Memory B cell (primary cell): ENCODE results near the gene CLDN6.
"Not testable (repeated sequence)": the region's sequence is repeated elsewhere in the genome, so short reads cannot be mapped to it uniquely, and the experiment has no call there.

ENCODE experiments used
- ATAC-seq: fragments of 150-1000 bp; cut with Tn5 transposase; 2 replicates; pipeline ENCODE4 v1.10.0; 2021; ENCODE audit warnings: low read depth, mild to moderate bottlenecking, moderate library complexity
- DNase-seq, 2 donors: peaks; one replicate each; pipeline ENCODE4 v3.0.0; 2022; ENCODE audit warnings: low spot score in 2 of 2
- H3K27ac Mint-ChIP-seq: one replicate; pipeline ENCODE4 v1.8.0; 2022; ENCODE audit warnings: mild to moderate bottlenecking, moderate library complexity, mixed read lengths
- H3K27me3 Mint-ChIP-seq: one replicate; pipeline ENCODE4 v1.8.0; 2022; ENCODE audit warnings: mixed read lengths
- H3K36me3 Mint-ChIP-seq: one replicate; pipeline ENCODE4 v1.8.0; 2022; ENCODE audit warnings: mild to moderate bottlenecking, mixed read lengths
- H3K4me1 Mint-ChIP-seq: one replicate; pipeline ENCODE4 v1.8.0; 2022; ENCODE audit warnings: mixed read lengths
- H3K4me3 Mint-ChIP-seq: one replicate; pipeline ENCODE4 v1.8.0; 2022; ENCODE audit warnings: mild to moderate bottlenecking, moderate library complexity, mixed read lengths
- H3K9me3 Mint-ChIP-seq: one replicate; pipeline ENCODE4 v1.8.0; 2022; ENCODE audit warnings: mixed read lengths

CLDN6 gene

DNA sequence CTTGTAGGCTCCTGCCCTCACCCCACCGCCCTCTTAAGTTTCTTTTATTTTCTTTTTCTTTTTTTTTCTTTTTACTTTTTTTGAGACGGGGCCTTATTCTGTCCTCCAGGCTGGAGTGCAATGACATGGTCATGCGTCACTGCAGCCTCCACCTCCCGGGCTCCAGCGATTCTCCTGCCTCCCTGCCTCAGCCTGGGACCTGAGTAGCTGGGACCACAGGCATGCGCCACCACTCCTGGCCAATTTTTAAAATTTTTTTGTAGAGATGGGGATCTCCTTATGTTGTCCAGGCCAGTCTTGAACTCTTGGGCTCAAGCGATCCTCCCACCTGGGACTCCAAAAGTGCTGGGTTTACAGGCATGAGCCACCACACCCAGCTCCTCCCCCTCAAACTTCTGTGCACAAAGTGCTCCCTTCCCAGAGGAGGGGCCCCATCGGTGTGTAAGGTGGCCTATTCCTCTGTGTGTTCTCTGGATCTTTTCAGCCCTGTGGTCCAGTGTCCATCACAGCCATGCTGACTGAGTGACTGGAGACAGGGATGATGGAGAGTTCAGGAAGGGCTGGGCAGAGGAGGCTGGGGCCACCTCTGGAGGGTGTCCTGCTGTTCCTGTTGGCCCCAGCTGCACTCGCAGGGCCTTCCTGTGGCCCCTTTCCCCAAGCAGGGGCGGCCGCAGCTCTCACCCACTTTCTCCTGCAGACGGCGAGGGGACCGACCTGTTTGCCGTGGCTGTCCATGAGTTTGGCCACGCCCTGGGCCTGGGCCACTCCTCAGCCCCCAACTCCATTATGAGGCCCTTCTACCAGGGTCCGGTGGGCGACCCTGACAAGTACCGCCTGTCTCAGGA is 38.6 kb upstream of the CLDN6 start:
- no peak overlapping the region for H3K4me3 Mint-ChIP-seq
- no peak for DNase-seq
- H3K27me3 Mint-ChIP-seq = no peaks in the 10 kb centered on the region
- no peak for ATAC-seq
- no peak overlapping the region for H3K27ac Mint-ChIP-seq
- H3K4me1 Mint-ChIP-seq = peaks cover 22% of the 10 kb centered on the region
- H3K36me3 Mint-ChIP-seq = peaks cover 6% of the 10 kb centered on the region
- no peaks in the 10 kb centered on the region for H3K9me3 Mint-ChIP-seq

DNA sequence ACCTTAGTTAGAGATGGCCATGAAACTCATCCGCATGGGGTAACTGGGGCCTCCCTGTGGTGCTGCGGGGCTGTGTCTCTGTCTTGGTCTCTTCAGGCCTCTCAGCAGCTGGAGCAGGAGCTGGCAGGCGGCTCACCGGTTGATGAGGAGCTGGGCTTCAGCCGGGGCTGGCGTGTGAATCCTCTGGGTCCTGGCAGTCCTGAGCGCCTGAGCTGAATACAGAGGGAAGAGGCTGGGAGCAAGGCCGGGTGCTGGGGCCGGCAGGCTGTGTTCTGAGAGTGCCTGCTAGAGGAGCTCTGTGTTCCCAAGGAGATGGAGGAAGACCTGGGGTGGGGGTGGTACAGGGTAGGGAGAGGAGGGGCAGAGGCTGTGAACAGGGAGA is 37.7 kb upstream of the CLDN6 start:
- not testable (repeated sequence) for H3K27me3 Mint-ChIP-seq, H3K9me3 Mint-ChIP-seq, H3K36me3 Mint-ChIP-seq, ATAC-seq, H3K4me3 Mint-ChIP-seq, DNase-seq, H3K27ac Mint-ChIP-seq
- H3K4me1 Mint-ChIP-seq = peaks cover 22% of the 10 kb centered on the region

DNA sequence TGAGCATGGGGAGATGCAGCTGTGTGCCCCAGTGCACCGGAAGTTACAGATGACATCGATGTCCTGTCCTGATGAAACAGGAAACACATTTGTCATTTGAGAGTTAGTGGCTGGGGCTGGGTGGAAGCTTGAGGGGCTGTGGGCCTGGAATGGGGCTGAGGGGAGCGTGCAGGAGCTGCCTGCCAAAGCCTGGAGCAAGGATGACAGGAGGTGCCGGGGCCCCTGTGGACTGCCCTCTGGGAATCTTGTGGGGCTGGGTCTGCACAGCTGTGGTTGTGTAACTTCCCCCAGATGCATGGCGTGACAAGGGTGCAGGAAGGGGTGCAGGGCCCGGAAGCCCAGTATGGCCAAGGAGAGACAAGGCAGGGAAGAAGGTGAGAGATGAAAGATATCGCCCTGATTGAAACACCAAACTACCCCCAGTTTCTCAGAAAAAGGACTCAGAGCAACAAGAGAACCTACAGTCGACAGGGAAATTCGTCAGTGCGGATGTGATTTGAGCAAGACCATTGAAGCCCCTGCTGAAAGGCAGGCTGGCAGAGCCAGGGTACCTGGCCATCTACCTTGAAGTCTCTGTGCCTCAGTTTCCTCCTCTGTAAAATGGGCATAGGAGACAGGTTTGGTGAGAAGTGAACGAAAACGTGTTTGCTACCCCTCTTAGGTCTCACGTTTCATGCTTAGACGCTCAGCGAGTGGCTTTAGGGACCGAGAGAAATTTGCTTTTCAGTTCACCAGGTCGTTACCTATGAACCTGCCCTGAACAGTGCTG is 37.2 kb upstream of the CLDN6 start:
- peaks cover 22% of the 10 kb centered on the region for H3K4me1 Mint-ChIP-seq
- H3K36me3 Mint-ChIP-seq = peaks cover 6% of the 10 kb centered on the region
- no peaks in the 10 kb centered on the region for H3K9me3 Mint-ChIP-seq

DNA sequence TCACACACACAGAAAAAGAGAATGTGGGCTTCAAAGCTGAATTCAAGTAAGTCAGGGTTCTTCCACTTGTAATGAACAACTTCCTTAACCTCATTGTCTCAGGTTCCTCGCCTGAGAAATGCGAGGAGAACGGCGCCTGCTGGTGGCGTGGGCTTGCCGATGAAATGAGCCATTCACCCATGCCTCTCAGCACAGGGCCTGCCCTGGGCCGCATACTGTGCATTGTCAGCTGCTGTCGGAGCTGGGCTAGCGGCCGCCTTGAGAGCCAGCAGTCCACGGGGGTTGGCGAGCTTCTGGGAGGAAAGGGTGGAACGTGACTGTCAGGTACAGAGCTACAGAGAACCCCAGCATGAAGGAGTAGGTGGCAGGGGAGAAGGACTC is 35.3 kb upstream of the CLDN6 start:
- H3K4me3 Mint-ChIP-seq, H3K27ac Mint-ChIP-seq: not testable (repeated sequence)

More for the DNA sequence above, 37.2 kb upstream of the CLDN6 start:
- Mint-ChIP-seq H3K27ac (no peak overlapping the region), H3K4me3 (no peak overlapping the region), H3K27me3 (no peaks in the 10 kb centered on the region)
- ATAC-seq (no peak), DNase-seq (no peak)

DNA sequence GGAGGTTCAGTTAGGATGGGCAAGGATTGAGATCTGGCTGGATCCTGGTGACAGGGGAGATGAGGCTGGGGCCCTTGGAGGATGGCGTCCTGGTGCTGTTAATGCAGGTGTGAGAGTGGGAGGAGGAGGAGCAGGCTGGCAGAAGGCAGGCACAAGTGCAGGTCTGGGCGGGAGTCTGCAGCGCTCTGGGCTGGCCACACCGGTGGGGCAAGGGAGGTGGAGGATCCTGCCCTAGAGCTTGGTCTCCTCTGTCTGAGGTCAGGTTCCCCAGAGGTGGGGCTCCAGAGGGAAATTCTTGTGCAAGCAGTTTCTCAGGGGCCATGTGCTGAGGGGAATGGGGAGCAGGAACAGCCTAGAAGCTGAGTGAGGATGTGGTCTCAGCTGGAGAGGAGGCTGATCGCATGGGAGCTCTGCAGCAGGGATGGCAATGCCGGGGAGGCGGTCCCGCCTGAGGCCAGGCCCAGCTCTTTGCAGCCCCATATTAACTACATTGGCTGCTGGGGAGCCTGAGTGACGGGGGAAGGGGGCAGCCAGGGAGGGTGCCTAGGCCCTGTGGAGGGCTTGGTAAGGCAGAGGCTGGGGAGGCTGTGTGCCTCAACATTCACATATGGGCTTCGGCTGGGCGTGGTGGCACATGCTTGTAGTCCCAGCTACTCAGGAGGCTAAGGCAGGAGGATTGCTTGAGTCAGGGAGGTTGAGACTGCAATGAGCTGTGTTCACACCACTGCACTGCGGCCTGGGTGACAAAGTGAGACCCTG is 34.8 kb upstream of the CLDN6 start:
- H3K27me3 Mint-ChIP-seq, H3K4me3 Mint-ChIP-seq, DNase-seq, H3K9me3 Mint-ChIP-seq, ATAC-seq, H3K36me3 Mint-ChIP-seq, H3K27ac Mint-ChIP-seq: not testable (repeated sequence)
- peaks cover 17% of the 10 kb centered on the region for H3K4me1 Mint-ChIP-seq

More for the DNA sequence above, 35.3 kb upstream of the CLDN6 start:
- ATAC-seq, H3K36me3 Mint-ChIP-seq, DNase-seq, H3K27me3 Mint-ChIP-seq, H3K9me3 Mint-ChIP-seq: not testable (repeated sequence)
- peaks cover 17% of the 10 kb centered on the region for H3K4me1 Mint-ChIP-seq

DNA sequence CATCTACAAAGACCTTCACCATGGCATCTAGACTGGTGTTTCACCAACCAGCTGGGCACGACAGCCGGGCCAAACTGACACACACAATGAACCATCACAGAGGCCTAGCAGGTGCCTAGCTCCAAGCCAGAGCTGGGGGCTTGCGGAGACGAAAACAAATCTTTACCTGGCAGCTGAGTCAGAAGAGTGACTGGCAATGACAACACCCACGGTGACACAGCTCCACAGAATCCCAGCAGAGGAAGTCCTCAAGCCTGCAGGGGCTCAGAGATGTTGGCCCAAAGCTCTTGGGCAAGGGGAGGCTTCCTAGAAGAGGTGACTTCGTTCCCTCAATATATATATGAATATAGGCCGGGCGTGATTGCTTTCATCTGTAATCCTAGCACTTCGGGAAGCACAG is 33.5 kb upstream of the CLDN6 start:
- peaks cover 14% of the 10 kb centered on the region for H3K4me1 Mint-ChIP-seq
- H3K9me3 Mint-ChIP-seq = no peaks in the 10 kb centered on the region
- ATAC-seq (no peak), DNase-seq (no peak)
- H3K27ac Mint-ChIP-seq = no peak overlapping the region
- peaks cover 6% of the 10 kb centered on the region for H3K36me3 Mint-ChIP-seq
- H3K27me3 Mint-ChIP-seq = peaks cover 6% of the 10 kb centered on the region
- H3K4me3 Mint-ChIP-seq = no peak overlapping the region

DNA sequence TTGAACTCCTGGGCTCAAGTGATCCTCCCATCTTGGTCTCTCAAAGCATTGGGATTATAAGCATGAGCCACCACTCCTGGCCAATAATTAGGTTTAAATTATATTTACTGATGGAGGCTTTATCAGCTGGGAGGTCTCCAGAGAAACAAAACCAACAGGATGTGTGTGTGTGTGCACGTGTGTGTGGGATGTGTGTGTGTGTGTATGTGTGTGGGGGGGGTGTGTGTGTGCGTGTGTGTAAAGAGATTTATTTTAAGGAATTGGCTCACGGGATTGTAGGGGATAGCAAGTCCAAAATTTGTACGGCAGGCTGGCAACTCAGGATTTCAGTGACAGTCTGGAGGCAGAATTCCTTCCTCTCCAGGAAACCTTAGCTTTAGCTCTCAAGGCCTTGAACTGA is 33.0 kb upstream of the CLDN6 start:
- H3K4me3 Mint-ChIP-seq = no peak overlapping the region
- ATAC-seq (no peak), DNase-seq (no peak)
- peaks cover 6% of the 10 kb centered on the region for H3K27me3 Mint-ChIP-seq
- no peaks in the 10 kb centered on the region for H3K9me3 Mint-ChIP-seq
- H3K36me3 Mint-ChIP-seq = peaks cover 6% of the 10 kb centered on the region
- peaks cover 14% of the 10 kb centered on the region for H3K4me1 Mint-ChIP-seq
- no peak overlapping the region for H3K27ac Mint-ChIP-seq

DNA sequence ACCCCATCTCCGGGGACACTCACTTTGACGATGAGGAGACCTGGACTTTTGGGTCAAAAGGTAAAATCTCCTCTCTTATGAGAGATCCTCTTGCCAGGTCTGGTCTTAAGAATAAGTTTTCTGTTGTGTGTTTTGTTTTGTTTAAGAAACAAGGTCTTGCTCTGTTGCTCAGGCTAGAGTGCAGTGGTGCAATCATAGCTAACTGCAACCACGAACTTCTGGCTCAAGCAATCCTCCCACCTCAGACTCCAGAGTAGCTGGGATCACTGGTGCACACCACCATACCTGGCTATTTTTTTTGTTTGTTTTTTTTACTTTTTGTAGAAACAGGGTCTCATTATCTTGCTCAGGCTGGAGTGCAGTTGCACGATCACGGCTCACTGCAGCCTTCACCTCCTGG is 32.5 kb upstream of the CLDN6 start:
- peaks cover 6% of the 10 kb centered on the region for H3K36me3 Mint-ChIP-seq

DNA sequence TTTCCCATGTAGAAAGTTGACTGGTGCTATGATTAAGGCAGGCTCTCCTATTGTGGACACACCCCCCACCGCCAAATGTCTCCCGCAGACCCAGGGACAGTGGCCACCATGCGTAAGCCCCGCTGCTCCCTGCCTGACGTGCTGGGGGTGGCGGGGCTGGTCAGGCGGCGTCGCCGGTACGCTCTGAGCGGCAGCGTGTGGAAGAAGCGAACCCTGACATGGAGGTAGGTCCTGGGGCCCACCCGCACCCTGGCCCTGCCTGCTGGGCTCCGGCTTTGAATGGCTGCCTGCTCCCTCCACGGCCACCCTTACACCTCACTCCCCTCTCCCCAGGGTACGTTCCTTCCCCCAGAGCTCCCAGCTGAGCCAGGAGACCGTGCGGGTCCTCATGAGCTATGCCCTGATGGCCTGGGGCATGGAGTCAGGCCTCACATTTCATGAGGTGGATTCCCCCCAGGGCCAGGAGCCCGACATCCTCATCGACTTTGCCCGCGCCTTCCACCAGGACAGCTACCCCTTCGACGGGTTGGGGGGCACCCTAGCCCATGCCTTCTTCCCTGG is 32.0 kb upstream of the CLDN6 start:
- no peaks in the 10 kb centered on the region for H3K9me3 Mint-ChIP-seq
- no peak overlapping the region for H3K27ac Mint-ChIP-seq
- H3K4me1 Mint-ChIP-seq = peaks cover 15% of the 10 kb centered on the region
- H3K27me3 Mint-ChIP-seq = peaks cover 9% of the 10 kb centered on the region
- ATAC-seq = no peak
- DNase-seq = no peak
- no peak overlapping the region for H3K4me3 Mint-ChIP-seq
- peaks cover 6% of the 10 kb centered on the region for H3K36me3 Mint-ChIP-seq

More for the DNA sequence above, 32.5 kb upstream of the CLDN6 start:
- ATAC-seq = no peak
- Mint-ChIP-seq H3K27me3 (peaks cover 6% of the 10 kb centered on the region), H3K4me3 (no peak overlapping the region), H3K9me3 (no peaks in the 10 kb centered on the region), H3K27ac (no peak overlapping the region), H3K4me1 (peaks cover 14% of the 10 kb centered on the region)
- DNase-seq = no peak

DNA sequence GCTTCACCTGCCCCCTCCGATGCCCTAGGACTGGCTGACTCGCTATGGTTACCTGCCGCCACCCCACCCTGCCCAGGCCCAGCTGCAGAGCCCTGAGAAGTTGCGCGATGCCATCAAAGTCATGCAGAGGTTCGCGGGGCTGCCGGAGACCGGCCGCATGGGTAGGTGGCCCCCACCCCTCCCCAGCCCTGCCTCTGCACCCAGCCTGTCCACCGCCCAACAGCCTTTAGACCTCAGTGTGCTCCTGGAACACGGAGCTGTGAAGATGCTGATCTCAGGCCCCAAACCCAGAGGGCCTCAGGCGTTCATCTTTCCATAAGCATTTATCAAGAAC is 29.4 kb upstream of the CLDN6 start:
- ATAC-seq (no peak), DNase-seq (no peak)
- peaks cover 3% of the 10 kb centered on the region for H3K4me1 Mint-ChIP-seq
- H3K27me3 Mint-ChIP-seq = peaks cover 18% of the 10 kb centered on the region
- no peak overlapping the region for H3K4me3 Mint-ChIP-seq
- H3K9me3 Mint-ChIP-seq = no peaks in the 10 kb centered on the region
- no peaks in the 10 kb centered on the region for H3K36me3 Mint-ChIP-seq
- H3K27ac Mint-ChIP-seq = no peak overlapping the region

DNA sequence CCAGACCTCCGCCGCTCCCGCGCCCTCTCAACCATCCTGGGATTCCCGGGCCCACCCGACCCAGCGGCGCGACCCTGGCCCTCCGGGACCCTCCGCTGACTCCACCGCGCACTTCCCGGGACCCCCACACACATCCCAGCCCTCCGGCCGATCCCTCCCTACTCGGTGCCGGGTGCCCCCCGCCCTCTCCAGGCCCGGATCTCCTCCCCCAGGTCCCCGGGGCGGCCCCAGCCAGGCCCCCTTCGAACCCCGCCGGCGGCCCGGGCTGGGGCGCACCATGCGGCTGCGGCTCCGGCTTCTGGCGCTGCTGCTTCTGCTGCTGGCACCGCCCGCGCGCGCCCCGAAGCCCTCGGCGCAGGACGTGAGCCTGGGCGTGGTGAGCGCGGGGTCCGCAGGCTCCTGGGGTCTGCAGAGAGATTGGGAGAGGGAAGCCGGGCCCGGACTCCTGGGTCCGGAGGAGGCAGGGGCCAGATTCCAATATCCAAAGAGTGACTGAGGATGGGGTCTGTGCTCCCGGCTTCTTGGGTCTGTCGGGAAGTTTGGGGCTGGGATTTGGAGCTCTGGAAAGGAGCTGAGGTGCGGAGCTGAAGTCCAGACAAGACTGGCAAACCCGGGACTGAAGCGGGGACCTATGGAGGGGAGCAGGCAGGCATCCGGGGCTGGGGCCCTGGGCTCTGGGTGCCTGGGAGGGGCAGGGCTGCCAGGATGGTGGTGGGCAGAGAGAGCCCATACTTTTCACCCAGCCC is 28.8 kb upstream of the CLDN6 start:
- Mint-ChIP-seq H3K9me3 (no peaks in the 10 kb centered on the region), H3K36me3 (no peaks in the 10 kb centered on the region), H3K4me3 (peak overlapping the region; percentile 43), H3K27ac (no peak overlapping the region), H3K4me1 (peaks cover 3% of the 10 kb centered on the region), H3K27me3 (peaks cover 18% of the 10 kb centered on the region)
- ATAC-seq (no peak), DNase-seq (no peak)

DNA sequence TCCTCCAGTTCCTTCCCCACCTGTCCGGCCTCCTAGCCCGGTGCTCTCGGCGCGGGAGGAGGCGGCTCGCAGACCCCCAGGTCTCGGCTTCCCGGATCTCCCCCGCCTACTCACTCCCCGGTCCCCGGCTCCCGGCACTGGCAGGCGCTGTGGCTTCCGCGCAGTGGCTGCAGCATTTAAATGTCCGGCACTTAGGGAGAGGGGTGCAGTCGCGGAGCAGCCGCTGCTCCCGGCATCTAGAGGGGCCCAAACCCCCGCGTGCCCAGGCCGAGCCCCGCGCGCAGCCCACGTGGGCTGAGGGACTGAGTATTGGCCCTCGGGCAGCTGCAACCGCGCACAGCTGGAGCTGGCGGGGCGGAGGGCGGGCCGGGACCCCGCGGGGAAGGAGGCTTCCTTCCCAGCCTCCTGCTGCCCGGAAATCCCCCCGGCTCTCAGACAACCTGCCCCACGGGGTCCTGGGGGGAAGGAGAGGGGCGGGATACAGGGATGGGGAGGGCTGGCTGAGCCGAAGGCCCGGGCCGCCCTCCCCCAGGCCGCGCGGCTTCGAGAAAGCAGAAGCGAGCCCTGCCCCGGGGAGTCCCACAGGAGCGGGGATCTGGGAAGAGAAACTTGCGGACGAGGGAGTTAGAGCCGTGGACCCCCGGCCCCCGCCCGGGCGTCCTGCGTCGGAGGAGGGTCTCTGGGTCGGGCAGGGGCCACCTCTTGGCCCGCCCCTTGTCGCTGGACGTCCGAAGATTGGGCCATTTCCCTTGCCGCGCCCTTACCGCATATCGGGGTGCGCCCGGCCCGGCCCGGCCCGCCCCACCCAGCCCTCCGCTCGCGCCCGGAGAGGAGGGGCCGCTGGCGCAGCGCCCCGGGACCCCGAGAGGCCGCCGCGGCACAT is 28.0 kb upstream of the CLDN6 start, which contains the start of gene MMP25:
MMP25 (plus strand) TSS at position 804 of the 883 bp plus-strand sequence. CDS start 357 bp downstream, outside the sequence.
- Mint-ChIP-seq H3K4me1 (peaks cover 3% of the 10 kb centered on the region), H3K36me3 (no peaks in the 10 kb centered on the region), H3K27me3 (peaks cover 18% of the 10 kb centered on the region), H3K27ac (no peak within 1 kb of the TSS), H3K4me3 (peak within 1 kb of the TSS; percentile 84), H3K9me3 (no peaks in the 10 kb centered on the region)
- peak; percentile 90 for ATAC-seq
- DNase-seq = peak; percentile 49 to 58
